Measurements from ENCODE around the gene FRMPD4.
A peak's percentile ranks its signal among the peaks of the same experiment; 100 is the strongest.

FRMPD4 gene

DNA sequence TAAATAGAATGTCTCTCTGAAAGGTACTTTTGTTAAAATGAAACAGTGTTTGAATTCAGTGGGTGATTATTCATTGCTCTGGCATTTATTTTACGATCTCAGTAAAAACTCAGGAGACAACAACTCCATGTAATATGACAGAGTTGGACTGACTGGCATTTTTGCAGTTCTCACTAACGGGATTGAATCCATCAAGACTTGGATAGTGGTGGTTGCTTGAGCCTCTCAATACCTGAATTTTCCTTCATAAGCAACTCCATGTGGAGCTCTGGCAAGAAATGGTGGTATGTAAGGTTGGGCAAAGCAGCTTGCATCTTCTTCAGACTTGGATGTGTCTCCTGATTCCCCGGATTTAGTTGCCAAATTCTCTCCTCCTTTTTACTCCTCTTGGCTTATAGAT lies 72.7 kb downstream of the FRMPD4 start:
- DNase-seq (ENCODE audit: low read depth): peak; percentile 71

GRCh38 chrX:12223650-12224049 lies 85.4 kb downstream of the FRMPD4 start:
- peak; percentile 66 for DNase-seq (ENCODE audit: low read depth)

DNA sequence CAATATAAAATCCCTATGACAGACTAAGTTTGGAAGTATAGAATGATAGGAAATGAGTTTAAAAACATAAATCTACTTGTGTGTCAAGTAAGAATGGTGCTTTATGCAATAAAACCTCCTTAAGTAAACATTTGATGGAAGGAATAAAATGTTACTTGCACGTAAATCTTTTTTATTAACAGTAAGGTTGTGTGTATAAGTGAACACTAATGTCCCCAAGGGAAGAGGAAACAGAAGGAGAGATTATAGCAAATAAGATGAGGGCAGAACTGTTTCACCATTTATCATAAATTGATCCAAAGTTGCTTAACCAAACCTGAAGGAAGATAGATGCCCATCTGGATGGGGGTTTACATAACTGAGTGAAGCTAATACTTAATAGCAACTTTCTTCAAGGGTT lies 86.8 kb downstream of the FRMPD4 start:
- peak; percentile 11 for DNase-seq (ENCODE audit: low read depth)

- no peak for DNase-seq (ENCODE audit: low read depth)
These were observed 89.3 kb downstream of the FRMPD4 start for GRCh38 chrX:12227412-12228041.

GRCh38 chrX:12228862-12229261 lies 90.6 kb downstream of the FRMPD4 start:
- no peak for DNase-seq (ENCODE audit: low read depth)

DNA sequence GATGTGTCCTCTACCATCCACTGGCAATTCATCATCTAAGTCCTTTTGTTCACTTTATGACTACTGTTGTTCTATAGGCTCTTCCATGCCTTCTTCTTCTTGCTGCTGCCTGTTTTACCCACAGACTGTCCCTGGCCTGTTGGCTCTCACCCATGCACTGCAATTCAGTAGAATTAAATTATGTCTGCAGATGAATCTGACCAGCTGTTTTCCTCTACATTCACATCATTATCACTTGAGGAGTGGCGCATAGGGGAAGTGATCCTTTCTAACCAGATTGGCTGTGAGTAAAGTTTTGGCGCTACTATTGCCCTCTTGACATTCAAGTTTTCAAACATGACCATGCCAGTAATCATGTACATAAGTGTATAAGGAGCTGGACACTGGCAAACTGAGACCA lies 91.7 kb downstream of the FRMPD4 start:
- DNase-seq (ENCODE audit: low read depth): no peak

DNA sequence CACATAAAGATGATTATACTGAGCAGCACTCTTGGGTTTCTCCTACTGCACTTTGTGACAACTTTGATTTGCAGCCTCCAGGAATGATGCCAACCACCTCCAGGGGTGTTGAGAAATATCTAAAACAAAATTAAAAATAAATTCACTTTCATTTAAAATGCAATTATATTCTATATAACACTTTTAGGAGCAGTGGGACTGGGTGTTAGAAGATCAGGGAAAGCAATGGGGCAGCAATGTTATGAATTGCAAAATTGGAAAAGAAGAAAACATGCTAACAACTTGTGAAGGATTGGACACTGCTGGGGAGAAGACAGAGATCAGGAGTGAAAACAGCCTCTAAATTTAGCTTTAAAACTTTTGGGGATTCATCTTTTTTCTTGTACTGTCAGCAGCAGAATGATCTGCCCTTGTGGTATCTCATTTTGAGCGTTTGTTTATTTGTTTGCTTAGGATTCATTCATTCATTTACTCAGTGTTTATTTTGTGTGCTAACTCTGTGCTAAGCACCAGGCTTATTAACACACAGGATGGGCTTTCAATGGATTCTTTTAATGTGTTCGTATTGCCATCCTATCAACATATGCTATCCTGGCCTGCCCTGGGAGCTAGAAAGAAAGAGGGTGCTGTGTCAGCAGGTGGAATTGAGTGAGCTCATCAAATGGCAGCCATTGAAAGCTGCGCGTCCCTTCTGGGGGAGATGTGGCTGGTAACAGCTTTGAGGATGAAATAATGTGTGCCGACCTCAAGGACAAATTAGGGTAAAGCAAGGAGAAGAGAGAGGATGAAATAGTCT lies 96.5 kb downstream of the FRMPD4 start:
- DNase-seq (ENCODE audit: low read depth): no peak

DNA sequence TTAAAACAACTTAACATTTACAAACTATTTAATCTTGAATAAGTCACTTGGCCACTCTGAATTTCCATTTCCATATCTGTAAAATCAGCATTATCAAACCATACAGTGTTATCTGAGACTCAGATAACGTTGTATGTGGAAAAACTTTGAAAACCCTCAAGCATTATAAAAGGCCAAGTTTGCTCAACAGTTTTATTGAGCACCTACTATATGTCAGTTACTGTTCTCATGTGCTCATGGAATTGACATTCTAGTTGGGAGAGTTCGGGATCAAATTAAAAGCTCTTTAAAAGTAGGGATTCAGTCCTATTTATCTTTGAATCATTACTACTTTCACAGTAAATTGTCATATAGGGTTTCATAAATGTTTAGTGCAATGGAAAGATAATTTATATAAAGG lies 97.9 kb downstream of the FRMPD4 start:
- DNase-seq (ENCODE audit: low read depth): no peak

DNA sequence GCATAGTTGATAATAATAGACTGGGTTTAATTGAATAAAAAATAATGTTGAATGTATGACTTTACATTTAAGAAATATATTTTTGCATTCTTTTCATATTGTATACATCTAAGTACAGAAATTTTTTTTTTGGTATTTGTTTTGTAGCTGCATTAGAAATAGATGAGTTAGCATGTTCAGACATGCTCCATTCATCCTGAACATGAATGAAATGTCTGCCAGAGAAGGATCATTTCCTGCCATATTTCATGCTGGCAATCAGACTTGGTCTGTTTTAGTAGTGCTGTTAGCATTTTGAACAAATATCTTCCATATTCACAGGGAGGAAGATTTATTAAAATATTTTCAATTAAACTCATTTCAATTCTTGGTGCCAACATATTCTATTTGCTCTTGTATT lies 98.9 kb downstream of the FRMPD4 start:
- no peak for DNase-seq (ENCODE audit: low read depth)

DNA sequence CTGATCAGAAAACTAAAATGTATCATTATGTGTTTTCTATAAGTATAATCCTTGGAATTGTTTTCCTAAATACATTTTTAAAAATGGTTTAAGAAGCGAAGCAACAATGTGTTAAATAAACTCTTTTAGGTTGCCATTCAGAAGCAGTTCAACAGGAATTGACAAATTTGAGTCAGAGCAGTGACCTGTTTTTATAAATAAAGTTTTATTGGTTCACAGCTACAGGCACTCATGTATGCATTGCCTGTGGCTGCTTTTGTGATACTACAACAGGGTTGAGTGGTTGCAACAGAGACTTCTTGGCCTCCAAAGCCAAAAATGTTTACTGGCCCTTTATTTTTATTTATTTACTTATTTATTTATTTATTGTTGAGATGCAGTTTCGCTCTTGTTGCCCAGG lies 99.5 kb downstream of the FRMPD4 start:
- DNase-seq (ENCODE audit: low read depth): no peak

GRCh38 chrX:12239356-12240082 lies 101.2 kb downstream of the FRMPD4 start:
- peak; percentile 34 for DNase-seq (ENCODE audit: low read depth)

DNA sequence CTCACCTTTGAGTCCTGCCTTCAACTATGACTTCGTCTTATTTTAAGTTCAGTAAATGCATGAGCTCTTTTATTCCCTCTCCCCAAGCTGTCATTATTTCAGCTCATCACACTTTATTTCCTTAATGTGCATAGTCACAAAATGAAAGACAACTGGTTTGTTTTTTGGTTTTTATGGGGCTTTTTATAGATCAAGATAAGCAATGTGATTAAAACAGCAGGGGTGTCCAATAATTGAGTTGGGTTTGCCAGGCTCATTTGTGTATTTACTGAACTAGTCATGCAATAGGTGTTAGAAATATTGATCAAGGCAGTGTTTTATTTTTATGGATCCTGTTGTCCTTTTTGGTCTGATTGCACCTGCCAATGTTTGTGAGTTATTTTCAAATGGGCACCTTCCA lies 102.2 kb downstream of the FRMPD4 start:
- no peak for DNase-seq (ENCODE audit: low read depth)

DNA sequence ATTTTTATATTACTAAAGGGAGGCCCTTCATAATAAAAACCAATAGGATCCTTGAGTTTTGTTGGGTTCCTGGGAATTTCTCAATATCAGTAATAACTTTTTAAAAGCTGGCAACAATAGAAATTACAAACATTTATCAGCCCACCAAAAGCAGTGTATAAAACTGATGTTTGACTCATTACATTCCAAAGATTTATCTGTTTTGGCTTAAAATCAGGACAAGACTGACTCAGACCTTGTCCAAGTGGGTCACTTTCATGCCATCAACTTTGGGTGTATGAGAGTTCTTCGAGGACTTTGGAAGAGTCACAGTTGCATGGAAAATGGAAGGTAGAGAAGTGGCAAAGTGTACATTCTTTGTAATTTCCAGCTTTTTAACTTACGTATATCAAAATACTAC lies 102.8 kb downstream of the FRMPD4 start:
- peak; percentile 67 for DNase-seq (ENCODE audit: low read depth)

DNA sequence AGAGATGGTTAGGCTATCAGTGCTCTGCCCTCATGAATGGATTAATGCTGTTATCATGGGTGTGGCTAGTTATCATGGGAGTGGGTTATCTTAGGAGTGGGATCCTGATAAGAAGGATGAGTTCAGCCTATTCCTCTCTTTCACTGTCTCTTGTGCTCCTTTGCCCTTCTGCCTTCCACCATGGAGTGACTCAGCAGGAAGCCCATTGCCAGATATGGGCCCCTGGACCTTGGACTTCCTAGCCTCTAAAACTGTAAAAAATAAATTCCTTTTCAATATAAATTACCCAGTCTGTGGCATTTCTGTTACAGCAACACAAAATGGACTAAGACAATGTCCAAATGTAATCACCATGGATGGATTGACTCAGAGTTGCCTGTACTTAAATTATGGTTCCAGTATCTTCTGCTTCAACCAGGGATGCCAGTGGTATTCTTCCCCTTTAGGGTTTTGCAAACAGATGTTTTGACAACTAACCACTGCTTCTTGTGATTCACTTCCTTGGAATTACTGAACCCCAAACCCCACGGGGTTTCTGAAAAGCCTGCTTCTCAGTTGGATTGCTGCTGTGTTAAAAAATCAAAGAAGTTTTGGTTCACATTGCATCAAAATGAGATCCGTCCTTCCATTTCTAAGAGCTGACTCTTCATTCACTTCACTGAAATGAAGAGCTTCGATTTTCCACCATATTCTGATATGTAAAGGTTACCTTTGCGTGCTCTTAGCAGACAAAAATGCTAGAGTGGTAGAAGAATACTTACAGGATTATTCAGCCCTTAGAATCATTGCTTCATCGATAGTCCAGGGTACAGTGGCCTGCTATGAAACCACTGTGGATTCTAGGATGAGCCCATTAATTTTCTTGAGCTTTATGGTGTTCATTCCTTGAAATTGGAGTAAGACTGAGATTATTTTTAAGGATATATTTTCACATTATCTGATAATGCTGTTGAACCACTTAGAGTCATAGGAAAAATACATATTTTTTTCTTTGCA lies 107.7 kb downstream of the FRMPD4 start:
- DNase-seq (ENCODE audit: low read depth): peak; percentile 83

DNA sequence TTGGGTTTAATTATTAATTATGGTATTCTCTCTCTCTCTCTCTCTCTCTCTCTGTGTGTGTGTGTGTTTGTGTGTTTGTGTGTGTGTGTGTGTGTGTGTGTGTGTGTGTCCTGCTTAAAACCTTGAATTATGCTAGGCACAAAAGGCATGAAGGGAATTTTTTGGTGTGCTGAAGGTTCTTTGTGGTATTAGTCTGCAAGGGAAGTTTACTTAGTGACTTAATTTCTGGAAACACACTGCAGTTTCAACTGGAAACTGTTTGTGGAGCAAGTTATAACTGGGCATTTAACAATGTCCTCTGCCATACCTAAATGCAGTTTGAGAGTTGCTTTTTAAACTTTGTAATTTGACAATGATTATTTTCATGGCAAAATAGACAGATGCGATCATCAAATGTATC lies 111.7 kb downstream of the FRMPD4 start:
- peak; percentile 39 for DNase-seq (ENCODE audit: low read depth)

DNA sequence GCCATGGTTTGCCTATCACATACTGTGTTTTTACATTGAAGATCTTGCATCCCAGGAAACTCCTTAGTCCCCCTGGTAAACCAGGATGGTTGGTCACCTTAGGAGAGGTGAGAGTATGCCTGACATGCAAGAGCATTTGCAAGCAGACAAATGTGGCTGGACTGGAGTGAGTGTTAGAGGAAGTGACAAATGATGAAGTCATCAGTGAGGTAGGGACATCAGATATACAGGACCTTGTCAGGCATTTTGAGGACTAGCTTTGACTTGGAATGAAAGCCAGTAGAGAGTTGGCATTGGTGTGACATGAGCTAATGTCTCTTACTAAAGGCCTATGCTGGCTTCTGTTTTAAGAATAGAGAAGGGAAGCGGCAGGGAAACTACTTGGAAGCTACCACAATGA lies 124.9 kb downstream of the FRMPD4 start:
- no peak for DNase-seq (ENCODE audit: low read depth)

DNA sequence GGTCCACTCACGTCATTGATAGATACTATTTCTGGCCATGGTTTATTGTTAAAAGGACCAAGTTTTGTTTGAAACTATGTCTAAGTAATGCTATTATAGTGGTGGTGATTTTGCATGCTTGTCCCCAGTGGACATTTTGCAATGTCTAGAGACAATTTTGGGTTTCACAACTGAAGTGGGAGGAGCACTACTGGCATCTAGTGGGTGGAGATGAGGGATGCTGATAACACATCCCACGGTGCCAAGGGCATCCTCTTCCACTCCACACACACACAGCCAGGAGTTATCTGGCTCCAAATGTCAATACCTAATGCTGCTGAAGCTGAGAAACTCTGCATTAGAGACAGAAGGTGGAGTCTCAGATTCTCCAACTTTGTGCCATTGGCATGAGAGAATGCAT lies 131.2 kb downstream of the FRMPD4 start:
- peak; percentile 25 for DNase-seq (ENCODE audit: low read depth)

- no peak for DNase-seq (ENCODE audit: low read depth)
These were observed 139.9 kb downstream of the FRMPD4 start for GRCh38 chrX:12278151-12278550.

DNA sequence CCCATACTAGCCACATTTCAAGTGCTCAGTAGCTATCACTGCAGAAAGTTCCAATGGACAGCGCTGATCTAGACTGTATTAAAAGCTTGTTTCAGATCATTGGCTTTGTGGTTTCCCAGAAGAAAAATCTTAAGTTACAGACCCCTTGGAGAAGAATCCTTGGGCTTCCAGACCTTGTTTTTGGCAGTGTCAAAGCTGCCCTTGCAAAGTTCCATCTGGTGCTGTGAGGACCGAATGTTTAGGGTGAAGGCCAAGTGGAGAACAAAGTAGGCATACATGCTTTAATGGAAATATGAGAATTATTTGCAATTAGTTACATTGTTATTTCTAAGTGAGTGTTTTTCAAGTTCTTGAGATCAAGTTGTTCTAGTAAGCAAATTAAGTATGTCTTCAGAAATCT lies 144.7 kb downstream of the FRMPD4 start:
- no peak for DNase-seq (ENCODE audit: low read depth)

GRCh38 chrX:12292996-12293765 lies 154.9 kb downstream of the FRMPD4 start:
- DNase-seq (ENCODE audit: low read depth): peak; percentile 82

- DNase-seq (ENCODE audit: low read depth): no peak
These were observed 159.1 kb downstream of the FRMPD4 start for GRCh38 chrX:12297353-12297752.
